GM21390 (cell line): Measurements from ENCODE around the gene DTD1.
A peak's percentile ranks its signal among the peaks of the same experiment; 100 is the strongest.

ENCODE experiments used
- ATAC-seq: cut with Tn5 transposase; IDR thresholded peaks from one replicate; pipeline ENCODE4 v1.9.1; 2021; ENCODE audit not compliant: unreplicated experiment

DTD1 gene, protein sequence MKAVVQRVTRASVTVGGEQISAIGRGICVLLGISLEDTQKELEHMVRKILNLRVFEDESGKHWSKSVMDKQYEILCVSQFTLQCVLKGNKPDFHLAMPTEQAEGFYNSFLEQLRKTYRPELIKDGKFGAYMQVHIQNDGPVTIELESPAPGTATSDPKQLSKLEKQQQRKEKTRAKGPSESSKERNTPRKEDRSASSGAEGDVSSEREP

DNA sequence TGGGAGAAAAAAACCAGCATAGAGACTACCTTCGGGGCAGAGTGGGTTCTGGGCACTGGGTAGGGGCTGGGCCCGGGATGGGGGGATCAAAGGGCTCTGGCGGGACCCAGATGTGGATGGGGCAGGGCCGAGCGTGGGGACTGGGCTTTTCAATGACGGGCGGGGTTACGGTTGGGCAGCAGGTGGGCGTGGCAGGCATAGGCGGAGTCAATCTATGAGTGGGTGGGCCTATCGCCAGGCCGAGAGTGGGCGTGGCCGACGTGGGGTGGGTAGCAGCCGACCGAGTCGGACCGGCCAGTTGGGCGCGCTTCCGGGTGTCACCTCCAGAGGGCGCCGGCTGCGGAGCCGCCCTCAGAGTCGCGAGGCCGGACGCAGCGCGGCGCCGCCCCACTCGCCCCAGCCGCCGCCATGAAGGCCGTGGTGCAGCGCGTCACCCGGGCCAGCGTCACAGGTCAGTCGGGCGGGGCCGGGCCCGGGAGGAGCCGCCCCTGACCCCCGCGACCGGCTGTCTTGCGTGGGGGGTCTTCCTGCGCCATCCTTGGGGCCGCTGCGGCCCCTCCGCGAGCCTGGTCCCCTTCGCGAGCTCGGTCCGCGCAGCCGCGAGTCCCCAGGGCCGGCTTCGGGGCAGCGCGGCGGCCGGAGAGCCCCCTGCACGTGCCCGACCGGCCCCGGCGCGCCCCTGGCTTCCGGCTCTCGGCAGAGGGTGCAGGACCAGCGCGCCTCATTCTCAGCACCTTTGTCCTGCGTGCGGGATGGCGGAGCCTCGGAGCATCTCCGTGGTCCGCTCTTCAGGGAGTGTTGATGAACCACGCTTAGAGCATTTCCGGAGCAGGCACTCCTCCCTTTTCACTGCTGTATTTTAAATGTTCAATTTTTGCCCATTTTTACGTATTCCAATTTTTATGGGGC is at the start of gene DTD1:
DTD1 (plus strand) TSS at position 390 of the 909 bp plus-strand sequence; CDS start at position 409, 19 bp downstream.
- ATAC-seq: peak; percentile 84

DNA sequence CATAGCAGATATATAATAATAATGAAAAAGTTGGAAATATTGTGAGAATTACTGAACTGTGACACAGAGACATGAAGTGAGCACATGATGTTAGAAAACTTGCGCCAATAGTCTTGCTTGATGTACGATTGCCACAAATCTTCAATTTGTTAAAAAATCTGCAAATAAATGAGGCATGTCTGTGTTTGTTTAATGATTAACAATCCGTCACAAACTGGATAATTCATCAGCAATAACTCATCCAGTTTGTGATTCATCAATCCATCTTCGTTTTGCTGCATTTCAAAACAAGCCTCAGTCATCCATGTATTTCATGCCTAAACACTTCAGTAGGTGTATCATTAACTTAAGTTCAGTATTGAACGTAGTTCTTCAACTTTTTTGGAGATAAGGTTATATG is 46.1 kb upstream of the DTD1 start:
- ATAC-seq: no peak

DNA sequence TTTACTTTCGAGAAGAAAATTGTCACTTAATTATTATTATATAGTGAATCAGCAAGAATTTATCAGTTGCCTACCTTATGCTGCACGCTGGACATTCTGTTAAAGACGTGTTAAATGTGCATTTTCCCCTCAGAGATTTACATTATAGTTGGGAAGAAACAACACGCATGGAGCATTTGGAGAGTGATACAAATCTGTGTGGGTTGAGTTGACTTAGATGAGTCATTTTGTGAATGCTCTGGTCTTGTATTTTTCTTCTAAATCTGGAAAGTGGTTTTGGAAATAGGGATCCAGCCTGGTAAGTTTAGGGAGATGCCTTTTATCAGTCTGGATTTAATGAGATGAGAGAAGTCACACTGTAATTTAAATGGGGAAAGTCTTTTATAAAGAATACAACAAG is 44.6 kb upstream of the DTD1 start:
- no peak for ATAC-seq

DNA sequence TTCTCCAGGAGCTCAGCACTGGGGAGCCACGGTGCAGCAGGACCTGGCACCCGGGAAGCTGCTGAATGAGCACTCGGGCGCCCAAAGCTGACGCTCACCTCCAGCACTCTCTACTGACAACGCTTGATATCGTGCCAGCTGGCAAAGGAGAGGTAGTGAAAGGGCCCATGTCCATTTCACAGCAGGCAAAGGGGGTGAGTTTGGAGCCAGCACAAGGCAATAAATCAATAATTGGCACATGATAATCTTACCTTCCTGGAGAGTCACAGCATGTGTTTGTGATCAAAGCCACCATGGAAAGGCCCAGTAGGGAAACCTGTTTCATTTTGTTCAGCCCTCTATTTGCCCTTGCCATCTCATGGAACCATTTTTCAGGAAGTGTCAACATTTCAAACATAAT is 43.9 kb upstream of the DTD1 start:
- no peak for ATAC-seq

DNA sequence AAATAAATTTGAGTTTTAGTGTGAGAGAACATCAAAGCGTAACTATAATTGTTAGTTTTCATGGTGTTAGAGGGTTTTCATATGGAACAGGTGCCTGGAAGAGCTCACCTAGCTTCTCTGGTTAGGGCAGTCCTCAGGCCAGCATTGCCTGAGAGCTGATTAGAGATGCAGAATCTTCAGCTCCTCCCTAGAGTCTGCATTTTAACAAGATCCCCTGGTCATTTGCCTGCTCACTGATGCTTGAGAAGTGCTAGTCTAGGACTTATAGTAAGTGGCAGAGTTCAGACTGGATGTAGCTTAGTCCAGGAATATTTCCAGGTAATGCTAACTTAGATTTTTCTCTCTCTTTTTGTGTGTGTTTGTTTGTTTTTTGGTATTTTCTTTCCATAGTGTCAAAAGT is 42.3 kb upstream of the DTD1 start:
- ATAC-seq: no peak

DNA sequence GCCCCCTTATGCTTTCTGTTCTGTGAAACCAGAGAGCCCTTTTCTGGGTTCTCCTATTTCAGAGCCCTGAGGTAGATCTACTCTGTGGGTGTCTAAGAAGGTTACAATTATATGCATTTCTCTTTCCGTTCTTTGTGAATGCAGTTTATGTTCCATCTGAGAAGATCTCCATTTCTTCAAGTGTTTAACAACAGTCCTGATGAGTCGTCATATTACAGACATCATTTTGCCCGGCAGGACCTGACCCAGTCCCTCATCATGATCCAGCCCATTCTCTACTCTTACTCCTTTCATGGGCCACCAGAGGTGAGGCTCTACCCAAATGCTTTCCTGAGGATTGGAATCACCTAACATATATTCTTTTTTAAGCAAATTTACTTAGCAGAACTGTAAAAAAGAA is 39.4 kb upstream of the DTD1 start:
- ATAC-seq: no peak

DNA sequence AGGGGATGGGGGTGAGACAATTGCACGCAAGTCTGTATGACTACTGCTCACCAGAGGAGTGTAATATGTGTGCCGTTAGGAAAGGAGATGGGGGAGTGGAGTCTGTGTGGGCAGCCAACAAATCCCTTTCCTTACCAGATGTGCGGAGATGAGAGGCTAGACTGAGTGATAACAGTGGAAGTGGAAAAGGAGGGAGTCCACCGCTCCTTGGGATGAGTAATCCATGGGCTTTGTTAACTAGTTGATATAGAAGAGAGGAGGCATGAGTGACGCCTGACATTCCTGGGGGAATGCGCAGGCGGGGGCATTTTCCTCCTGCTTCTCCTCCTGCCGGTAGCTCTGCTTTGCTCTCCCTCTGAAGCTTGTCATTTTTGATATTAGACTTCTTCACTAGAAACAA is 34.1 kb upstream of the DTD1 start:
- no peak for ATAC-seq

DNA sequence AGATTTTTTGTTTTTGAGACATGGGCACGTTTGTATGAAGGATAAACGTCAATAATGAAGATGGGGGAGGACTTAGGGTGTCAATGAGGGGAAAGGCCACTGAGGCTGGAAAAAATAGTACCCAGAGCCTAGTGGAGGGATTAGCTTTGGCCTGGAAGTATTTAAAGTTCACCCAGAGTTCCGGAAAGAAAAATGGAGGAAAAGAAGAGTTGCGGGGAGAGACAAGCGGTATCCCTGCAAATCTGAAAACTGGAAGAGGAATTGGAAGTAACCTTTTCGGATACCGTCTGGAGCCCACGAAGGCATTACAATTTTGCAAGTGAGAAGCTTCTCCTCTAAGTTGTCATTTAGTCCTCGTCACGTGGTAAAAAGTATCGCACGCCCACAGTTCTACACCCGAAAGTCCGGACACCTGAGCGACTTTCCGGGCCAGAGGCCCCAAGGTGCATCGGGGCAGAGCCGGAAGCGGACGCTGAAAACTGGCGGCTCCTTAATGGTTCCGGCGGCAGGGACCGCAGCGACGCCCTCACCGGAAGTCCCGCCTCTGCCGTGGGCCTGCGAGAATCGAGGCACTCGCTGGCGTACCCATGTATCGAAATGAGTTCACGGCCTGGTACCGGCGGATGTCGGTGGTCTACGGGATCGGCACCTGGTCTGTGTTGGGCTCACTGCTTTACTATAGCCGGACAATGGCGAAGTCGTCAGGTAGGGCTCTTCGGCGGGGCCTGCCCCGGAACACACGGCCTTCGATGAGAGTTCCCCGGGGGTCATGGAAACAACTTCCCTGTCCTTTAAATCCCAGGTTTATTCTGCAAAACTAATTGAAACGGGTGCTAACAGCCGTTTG is 20.7 kb upstream of the DTD1 start, which contains the start of gene SMIM26:
SMIM26 (plus strand) TSS at position 541 of the 847 bp plus-strand sequence; CDS start at position 588, 47 bp downstream.
- peak; percentile 97 for ATAC-seq

DNA sequence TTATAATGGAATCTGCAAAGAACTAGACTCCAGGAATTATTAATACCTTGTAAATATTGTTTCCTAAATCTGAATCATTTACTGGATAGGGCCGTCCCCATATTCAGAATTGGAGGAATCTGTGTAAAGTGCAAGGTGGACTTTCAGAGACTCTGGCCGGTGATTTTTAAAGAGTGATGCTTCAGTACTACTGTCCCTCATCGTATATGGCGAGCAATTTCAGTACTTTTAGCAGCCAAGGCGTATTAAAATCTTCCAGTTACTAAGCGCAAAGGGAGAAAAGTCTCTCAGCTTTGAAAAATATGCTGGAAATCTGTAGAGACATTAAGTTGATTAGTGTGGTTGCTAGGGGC is 20.1 kb upstream of the DTD1 start:
- peak; percentile 26 for ATAC-seq

DNA sequence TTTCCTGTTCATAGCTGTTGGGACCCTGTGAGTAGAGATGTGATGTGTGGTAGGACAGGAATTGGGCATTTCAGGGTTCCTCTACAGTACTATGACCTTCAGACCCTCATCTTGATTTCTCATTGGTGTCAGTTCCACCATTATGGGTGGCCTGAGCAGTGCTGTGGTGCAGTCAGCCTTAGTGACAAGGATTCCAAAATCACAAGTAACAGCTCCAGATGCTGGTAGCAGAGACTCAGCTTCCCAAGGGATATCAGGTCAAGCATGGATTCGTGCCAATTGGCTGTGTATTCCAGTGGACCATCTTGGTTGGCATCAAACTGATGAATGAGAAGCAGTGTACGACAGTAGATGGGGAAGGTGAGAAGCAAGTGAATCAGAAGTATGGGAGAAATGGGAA is 16.8 kb upstream of the DTD1 start:
- no peak for ATAC-seq

DNA sequence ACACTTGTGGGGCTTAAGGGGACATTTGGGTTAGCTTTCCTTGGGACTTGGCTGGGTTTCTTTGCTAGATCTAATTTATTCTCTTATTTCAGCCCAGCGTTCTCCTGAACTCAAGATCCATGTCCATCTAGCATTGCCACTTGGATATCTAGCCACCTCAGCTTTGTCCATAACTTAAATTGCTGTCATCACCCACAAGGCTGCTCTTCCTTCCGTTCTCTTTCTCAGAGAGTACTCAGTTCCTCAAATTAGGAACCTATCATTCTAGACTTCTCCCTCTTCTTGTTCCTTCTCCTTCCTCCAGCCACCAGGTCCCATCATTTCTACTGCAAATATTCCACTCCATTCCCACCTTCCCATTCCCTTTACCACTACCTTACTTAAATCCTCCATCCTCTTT is 16.3 kb upstream of the DTD1 start:
- ATAC-seq: no peak

DNA sequence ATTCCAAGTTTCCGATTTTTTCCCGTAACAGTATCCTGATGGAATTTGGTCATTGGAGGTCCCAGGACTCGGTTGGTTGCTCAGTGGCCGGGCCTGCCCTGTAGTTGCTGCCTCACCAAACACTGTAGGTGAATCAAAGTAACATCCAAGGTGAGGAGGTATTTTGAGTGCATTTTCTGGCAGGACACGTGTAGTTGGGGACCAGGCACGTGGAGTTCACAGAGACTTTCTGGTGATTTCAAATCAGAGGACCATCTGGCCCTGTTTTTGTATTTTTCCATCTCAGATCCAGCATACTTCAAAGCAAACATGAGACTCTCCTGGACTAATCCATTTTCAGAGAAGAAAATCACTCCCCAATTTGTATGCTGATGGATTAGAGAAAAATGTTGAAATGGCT is 9.9 kb upstream of the DTD1 start:
- no peak for ATAC-seq

DNA sequence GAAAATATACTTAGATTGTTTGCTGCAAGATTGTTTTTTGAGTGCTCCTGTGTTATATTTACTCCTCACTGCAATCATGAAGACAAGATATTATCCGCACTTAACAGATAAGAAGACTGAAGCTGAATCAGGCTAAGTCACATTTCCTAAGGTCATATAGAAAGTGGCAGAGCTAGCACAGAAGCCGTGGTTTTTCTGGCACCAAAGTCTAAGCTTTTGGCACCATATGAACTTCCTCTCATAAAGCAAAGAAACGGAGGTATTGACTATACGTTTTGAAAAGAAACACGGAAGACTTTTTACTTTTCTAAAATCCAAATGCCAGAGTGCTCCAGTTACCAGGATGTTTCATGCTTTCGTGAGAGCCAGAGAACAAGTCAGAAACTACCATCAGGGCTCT is 9.3 kb upstream of the DTD1 start:
- no peak for ATAC-seq

DNA sequence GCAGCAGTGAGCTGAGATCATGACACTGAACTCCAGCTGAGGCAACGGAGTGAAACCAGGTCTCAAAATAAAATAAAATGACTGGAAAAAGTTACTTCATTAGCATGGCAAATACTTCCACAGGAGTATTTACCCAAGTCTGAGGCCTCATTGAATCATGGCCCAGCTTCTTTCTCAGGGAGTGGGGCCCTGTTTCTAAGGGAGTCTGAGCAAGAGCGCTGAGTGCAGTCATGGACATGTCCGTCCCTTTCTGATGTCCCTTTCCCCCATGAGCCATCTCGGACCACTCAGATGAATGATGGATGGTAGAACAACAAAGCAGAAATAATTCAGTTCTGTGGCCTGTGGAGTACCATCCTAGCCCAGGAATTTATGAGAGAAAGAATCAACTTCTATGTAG is 7.8 kb upstream of the DTD1 start:
- ATAC-seq: no peak

DNA sequence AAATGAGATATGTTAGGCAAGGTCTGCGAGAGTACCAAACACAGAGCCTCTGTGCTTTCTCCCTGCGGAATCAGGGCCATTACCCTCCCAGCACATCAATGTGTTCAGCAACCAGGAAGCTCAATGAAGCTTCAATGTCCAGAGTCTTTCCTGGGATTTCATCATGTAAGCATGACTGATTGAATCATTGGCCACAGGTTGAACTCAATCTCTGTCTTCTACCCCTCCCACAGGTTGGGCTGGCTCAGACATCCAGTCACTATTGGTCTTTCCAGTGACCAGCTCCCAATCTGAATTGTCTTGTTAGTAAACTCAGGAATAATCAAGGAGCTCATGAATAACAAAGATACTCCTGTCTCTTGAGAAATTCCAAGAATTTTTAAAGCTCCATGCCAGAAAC is 2.7 kb upstream of the DTD1 start:
- no peak for ATAC-seq

DNA sequence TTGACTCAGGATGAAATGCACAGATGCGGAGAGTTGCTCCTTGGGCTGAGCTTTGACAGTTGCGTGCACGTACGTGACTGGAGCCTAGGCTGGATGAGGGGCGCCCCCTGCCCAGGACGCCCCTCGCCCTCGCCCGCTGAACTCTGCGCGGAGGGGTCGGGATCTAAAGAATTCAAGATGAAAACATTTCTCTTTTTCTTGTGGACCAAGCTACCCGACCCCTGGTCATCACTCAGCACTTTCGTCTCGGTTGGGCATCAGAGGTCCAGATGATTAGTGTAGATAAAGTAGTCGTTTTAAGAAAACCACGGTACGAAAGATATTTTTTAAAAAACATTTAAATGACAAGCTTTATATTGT is 700 bp downstream of the DTD1 start:
- peak; percentile 6 for ATAC-seq

DNA sequence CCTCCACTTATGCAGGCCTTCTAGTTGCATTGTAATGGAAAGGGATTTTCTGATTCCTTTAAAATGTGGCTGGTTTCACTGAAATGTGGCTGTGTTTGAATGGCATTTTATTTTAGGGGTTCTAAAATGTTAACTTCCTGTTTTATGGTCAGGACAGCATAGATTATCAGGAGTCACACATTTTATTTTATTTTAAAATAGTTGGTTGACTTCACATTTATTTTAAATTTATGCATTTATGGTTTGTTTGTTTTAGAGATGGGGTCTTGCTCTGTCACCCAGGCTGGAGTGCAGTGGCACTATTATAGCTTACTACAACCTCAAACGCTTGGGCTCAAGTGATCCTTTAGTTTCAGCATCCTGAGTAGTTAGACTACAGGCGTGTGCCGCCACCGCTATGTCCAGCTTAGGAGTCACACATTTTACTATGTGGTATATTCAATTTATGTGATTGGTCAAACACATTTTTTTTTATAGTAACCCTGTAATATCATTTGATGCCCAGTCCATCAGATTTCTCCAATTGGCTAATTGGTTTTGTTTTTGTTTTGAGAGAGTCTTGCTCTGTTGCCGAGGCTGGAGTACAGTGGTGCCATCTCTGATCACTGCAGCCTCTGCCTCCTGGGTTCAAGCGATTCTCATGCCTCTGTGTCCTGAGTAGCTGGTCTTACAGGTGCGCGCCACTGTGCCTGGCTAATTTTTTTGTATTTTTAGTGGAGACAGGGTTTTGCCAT is 2.3 kb downstream of the DTD1 start:
- ATAC-seq: no peak

DNA sequence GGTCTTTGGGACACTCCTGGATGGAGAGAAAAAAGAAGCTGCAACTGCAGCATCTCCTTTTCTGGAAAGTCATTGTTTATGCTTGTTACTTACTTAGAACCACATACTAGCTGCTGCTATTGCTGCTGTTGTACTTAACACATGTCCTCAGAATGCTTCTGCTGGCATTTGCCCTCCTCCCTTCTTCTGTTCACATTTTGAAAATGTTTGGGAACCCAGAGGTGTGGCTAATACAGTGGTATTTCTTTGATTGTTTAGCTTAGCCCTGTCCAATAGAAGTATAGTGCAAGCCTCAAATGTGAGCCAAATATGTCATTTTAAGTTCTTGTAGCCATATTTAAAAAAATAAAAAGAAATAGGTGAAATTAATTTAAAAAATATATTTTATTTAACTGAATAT is 8.4 kb downstream of the DTD1 start:
- no peak for ATAC-seq

DNA sequence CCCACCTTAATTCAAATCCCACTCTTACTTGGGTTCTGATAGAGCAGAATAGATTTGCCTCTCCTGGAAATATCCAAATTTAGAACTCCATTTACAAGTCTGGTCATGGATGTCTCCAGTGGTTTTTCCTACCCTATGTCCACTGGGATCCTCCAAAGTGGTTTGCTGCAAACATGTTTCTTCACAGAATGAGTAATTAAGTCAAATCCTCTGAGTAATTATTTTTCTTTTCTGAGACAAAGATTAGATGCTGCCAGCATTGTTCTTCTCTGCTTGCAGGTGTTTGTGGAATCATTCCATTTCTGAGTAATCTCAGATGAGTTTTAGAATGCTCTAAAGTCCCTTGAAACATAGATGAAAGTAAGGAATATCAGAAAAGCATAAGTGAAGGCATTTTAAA is 21.9 kb downstream of the DTD1 start:
- no peak for ATAC-seq

DNA sequence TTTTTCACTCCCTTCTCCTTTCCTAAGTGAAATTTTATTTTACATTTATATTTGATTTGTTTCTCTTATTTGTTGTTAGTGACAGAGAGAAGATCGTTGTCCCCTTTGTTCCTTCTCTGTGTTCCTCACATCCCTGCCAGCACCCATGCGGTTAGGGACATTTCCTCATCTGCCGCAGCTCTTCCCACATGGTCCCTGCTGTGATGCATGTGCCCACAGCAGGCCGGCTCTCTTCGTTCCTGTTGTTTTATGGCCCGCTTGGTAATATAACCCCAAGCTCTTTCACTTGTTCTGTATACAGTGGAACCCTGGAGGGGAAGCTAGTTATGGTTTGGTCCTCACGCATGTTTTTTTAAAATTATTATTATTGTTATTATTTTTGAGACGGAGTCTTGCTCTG is 23.6 kb downstream of the DTD1 start:
- no peak for ATAC-seq

DNA sequence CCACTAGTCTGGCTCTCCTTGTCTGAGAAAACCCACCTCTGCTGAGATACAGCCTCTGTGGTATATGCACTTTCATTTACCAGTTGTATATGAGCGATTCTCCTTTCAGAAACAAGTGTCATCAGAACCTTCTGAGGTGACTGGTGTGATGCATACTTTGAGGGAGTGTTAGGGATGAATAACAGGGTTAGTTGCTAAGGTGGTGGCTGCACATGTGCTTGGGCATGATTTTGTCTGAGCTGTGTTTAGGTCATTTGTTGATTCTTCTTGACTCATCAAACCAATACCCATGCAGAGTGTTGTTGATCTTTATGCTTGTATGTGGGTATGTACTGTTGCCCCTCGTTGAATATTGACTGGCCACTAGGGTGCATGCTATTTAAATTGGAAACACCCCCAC is 25.7 kb downstream of the DTD1 start:
- ATAC-seq: no peak
